Pulmonary artery endothelial cell (primary cell): ENCODE data around the gene DLGAP4. TPM values are rescaled to one million over a fixed set of nuclear protein-coding genes. Genes with fewer than 3 reads are reported as not detected.

Experiments
- DNase-seq: peaks from one replicate; pipeline ENCODE4 v3.0.0-alpha.2; 2011; ENCODE audit warnings: low read depth, low spot score
- total RNA-seq: library from RNA; depleted of rRNA; stranded (reverse); fragments of >200 nt; gene quantifications from 2 replicates; pipeline ENCODE4 v1.2.3, GENCODE V29; 2014

The DLGAP4 gene
- total RNA-seq, 1 donor from 2014 or later = 9.4 TPM

GRCh38 chr20:36400909-36401735 is 95.0 kb downstream of the DLGAP4 start:
- no peak for DNase-seq

DNA sequence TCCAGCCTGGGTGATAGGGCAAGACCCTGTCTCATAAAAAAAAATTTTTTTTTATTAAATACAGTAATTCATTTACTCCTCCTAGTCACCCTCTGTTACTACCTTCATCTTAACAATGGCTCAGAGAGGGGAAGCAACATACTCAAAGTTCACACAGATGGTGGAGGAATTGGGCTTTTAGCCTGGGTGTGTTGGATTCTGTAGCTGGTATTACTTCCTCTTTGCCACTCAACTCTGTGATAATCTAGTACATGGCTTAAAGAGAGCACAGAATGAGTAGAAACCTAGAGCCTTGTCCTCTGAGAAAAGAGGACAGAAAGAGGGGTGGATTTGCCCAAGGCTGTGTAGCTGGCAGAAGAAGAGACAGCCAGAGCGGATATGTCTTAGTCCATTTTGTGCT is 96.6 kb downstream of the DLGAP4 start:
- DNase-seq = no peak

DNA sequence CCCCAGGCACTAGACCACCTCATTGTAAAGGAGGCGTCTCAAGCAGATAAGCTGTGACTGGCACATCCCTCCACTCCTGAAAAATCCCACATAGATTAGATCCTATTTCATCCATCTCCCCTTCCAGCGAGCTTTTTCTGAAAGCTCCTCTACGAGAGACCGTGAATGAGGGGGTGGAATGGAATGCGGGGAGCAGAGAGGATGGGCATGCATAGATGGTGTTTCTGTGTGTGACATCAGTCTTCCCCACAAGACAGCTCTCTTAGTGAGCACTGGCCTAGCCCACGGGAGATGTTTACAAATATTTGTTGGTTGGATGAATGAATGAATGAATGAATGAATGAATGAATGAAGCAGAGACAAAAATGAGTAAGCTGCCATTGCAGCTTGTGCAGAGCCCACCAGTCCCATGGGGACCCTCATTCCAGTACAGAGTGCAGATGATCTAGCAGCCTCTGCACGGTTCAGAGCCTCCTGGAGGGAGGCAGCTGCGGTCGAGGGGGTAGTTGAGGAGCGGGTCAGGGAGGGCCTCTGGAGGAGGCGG is 98.4 kb downstream of the DLGAP4 start:
- DNase-seq = no peak

GRCh38 chr20:36405255-36405654 is 99.1 kb downstream of the DLGAP4 start:
- no peak for DNase-seq

GRCh38 chr20:36407199-36407733 is 101.1 kb downstream of the DLGAP4 start:
- no peak for DNase-seq

- peak; percentile 20 for DNase-seq
Measured at GRCh38 chr20:36408219-36408618, 102.1 kb downstream of the DLGAP4 start.

DNA sequence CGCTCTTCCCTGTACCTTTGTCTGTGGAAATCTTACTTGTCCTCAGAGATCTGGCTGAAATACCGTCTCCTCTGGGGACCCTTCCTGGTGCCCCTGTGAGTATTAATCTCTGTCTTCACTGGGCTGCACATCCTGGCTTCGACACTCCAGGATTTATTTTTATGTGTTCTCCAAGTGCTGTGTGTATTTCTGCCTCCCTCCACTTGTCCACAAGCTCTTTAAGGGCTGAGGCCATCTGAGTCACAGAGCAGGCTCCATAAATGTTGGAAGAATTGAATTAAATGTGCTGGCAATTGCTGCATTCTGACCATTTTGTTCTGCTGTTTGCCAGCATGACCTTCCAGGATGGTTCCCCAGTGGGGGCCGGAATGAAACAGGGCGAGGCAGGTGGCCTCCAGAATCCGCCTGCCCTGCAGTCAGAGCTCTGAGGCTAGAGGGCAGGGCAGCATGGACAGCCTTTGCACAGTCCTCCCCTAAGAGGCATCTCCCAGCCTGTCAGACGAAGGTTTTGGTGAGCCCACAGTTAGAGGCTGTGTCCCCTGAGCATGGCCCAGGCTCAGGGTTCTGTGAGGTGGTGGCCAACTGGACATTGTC is 105.8 kb downstream of the DLGAP4 start:
- DNase-seq = no peak

- no peak for DNase-seq
Measured at GRCh38 chr20:36415475-36416002, 109.4 kb downstream of the DLGAP4 start.

DNA sequence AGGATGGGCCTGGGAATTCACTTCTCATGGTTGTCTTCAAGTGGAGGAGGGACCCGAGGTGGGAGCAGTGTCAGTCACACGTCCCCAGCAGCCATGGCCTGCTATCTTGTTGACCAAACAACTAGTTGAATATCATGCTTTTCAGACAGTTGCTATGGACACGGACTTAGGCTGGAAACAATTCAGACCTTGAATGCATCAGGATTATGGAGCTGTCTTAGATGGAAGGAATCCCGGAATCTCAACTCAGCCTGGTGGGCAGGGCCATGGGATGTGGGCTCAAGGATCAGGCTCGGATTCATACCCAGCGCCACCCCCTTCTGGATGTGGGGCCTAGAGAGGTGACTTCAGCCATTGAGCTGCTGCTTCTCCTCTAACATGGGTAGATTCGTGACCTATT is 112.6 kb downstream of the DLGAP4 start:
- DNase-seq = no peak

GRCh38 chr20:36421641-36422040 is 115.5 kb downstream of the DLGAP4 start:
- no peak for DNase-seq

GRCh38 chr20:36424314-36424713 is 118.2 kb downstream of the DLGAP4 start:
- DNase-seq = no peak

GRCh38 chr20:36425166-36425565 is 119.0 kb downstream of the DLGAP4 start:
- DNase-seq = no peak

DNA sequence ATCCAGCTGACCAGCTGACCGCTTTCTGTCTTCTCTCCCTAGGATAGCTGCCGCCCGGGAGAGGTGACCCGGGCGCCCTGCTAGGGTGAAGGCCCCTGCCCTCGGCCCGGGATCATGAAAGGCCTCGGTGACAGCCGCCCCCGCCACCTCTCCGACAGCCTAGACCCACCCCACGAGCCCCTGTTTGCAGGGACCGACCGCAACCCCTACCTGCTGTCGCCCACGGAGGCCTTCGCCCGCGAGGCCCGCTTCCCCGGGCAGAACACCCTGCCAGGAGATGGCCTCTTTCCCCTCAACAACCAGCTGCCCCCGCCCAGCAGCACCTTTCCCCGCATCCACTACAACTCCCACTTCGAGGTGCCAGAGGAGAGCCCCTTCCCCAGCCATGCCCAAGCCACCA is 125.5 kb downstream of the DLGAP4 start:
- DNase-seq = no peak

DNA sequence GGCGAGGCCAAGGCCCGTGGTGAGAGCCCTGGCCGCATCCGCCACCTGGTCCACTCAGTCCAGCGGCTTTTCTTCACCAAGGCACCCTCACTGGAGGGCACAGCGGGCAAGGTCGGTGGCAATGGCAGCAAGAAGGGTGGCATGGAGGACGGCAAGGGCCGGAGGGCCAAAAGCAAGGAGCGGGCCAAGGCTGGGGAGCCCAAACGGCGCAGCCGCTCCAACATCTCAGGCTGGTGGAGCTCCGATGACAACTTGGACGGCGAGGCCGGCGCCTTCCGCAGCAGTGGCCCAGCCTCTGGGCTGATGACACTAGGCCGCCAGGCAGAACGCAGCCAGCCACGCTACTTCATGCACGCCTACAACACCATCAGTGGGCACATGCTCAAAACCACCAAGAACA is 126.0 kb downstream of the DLGAP4 start:
- DNase-seq = no peak

- no peak for DNase-seq
Measured at GRCh38 chr20:36434383-36434782, 128.2 kb downstream of the DLGAP4 start.

- no peak for DNase-seq
Measured at GRCh38 chr20:36435124-36435523, 129.0 kb downstream of the DLGAP4 start.

DNA sequence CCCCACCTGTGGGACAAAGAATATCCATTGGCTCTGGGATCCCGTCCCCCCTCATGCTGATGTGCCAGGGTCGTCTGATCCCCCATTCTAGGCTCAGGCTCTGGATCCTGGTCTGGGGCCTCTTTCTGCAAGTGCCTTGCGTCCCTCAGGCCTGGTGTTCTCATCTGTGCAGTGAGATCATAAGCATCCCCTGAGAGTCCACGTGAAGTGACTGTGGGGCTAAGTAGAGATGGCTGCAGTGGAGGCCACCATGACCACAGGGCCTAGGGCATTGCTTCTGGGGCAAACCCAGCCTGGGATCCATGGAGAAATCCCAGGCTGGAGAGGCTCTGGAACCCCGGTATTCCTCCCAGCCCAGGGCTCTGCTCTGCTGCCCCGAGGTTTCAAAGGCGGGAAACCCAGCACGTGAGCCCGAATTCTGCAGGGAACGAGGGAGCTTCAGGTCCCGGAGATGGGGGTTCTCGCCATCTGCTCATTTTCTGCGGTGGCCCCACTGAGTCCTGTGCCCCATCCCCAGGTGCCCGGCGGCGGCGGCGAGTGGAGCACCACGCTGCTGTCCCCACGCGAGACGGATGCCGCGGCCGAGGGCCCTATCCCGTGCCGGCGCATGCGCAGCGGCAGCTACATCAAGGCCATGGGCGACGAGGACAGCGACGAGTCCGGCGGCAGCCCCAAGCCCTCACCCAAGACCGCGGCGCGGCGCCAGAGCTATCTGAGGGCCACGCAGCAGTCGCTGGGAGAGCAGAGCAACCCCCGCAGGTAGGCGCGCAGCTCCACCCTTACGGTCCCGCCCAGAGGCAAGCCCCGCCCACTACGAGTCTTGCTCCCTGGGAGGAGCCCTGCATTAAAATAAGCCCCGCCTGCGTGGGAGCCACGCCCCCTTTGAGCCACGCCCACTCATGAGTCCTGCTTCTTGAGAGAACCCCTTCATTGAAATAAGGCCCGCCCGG is 129.7 kb downstream of the DLGAP4 start:
- DNase-seq = no peak

DNA sequence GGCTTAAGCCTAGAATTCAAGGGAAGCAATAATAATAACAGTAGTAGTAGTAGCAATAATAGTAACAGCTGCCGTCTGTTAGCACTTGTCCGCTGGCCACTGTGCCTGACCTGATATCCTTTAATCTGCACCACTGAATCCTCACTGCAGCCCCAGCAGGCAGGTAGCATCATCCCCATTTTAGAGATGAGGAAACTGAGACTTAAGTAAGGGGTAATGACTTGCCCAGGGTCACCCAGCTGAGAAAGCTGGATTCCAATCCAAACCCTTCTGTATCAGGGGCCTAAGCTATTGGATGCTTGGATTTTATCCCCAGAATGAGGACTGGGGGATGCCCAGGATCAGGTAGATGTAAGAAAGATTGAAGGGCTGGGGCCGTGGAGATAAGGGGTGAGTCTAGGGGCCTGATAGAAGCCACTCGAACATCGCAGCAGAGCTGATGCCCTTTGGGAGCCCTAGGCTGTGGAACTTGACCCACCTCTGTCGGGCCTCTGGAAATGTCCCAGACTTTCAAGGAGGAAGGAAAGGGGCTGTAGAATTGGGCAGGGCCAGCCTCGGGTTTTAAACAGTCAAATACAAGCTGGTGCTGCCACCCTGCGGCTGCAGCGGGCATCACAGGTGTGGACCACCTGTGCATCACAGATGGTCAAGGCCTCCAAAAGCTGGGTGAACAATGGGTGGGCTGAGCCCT is 133.0 kb downstream of the DLGAP4 start:
- DNase-seq = no peak

GRCh38 chr20:36439731-36440072 is 133.6 kb downstream of the DLGAP4 start:
- no peak for DNase-seq

GRCh38 chr20:36440370-36441026 is 134.4 kb downstream of the DLGAP4 start:
- DNase-seq = no peak
